Trophoblast cell (in vitro differentiated cells and primary cell): ENCODE data around the gene MTRFR.
A peak's percentile ranks its signal among the peaks of the same experiment; 100 is the strongest.

Source experiments
- DNase-seq, 2 donors: peaks; one replicate each; pipeline ENCODE4 v3.0.0-alpha.2; 2016
- H2AFZ ChIP-seq: 2 replicates; pipeline ENCODE4 v1.6.1; 2013; ENCODE audit warnings: low read length, moderate library complexity, mild to moderate bottlenecking; ENCODE audit not compliant: insufficient read depth, poor library complexity
- H2AK5ac ChIP-seq: 2 replicates; pipeline ENCODE4 v1.6.1; 2013; ENCODE audit warnings: mild to moderate bottlenecking, low read length
- H2BK120ac ChIP-seq: 2 replicates; pipeline ENCODE4 v1.6.1; 2013; ENCODE audit warnings: low read length, mild to moderate bottlenecking, moderate library complexity; ENCODE audit not compliant: insufficient read depth, poor library complexity
- H2BK12ac ChIP-seq: 2 replicates; pipeline ENCODE4 v1.6.1; 2013; ENCODE audit warnings: mild to moderate bottlenecking, low read length, moderate library complexity
- H2BK5ac ChIP-seq: 2 replicates; pipeline ENCODE4 v1.6.1; 2013; ENCODE audit warnings: low read length, low read depth, moderate library complexity, mild to moderate bottlenecking; ENCODE audit not compliant: poor library complexity
- H3K14ac ChIP-seq: 2 replicates; pipeline ENCODE4 v1.6.1; 2013; ENCODE audit warnings: mild to moderate bottlenecking, low read length
- H3K18ac ChIP-seq: 2 replicates; pipeline ENCODE4 v1.6.1; 2013; ENCODE audit warnings: mild to moderate bottlenecking, low read length
- H3K23ac ChIP-seq: 2 replicates; pipeline ENCODE4 v1.6.1; 2013; ENCODE audit warnings: low read length
- H3K27ac ChIP-seq: 2 replicates; pipeline ENCODE4 v1.5.1; 2013; ENCODE audit warnings: low read depth, mild to moderate bottlenecking, inconsistent platforms, low read length, moderate library complexity
- H3K27me3 ChIP-seq: 2 replicates; pipeline ENCODE4 v1.6.1; 2013; ENCODE audit warnings: inconsistent platforms, mild to moderate bottlenecking, low read length, moderate library complexity; ENCODE audit not compliant: insufficient read depth
- H3K36me3 ChIP-seq, 2 experiments: 1 replicate in 1 of 2; 2 replicates in 1 of 2; pipeline ENCODE4 v1.6.1; 2013; ENCODE audit warnings: low read length in 2 of 2, mild to moderate bottlenecking in 2 of 2, moderate library complexity in 1 of 2; ENCODE audit not compliant: insufficient read depth in 2 of 2, control insufficient read depth in 1 of 2
- H3K4ac ChIP-seq: 2 replicates; pipeline ENCODE4 v1.6.1; 2013; ENCODE audit warnings: low read depth, mild to moderate bottlenecking, low read length, moderate library complexity
- H3K4me1 ChIP-seq, 2 experiments: 1 replicate in 1 of 2; 2 replicates in 1 of 2; pipeline ENCODE4 v1.6.1; 2013; ENCODE audit warnings: low read length in 2 of 2, mild to moderate bottlenecking in 2 of 2, moderate library complexity in 1 of 2; ENCODE audit not compliant: insufficient read depth in 2 of 2, control insufficient read depth in 1 of 2
- H3K4me2 ChIP-seq: 2 replicates; pipeline ENCODE4 v1.6.1; 2013; ENCODE audit warnings: inconsistent platforms, mild to moderate bottlenecking, low read length, moderate library complexity
- H3K4me3 ChIP-seq: 2 replicates; pipeline ENCODE4 v1.5.1; 2013; ENCODE audit warnings: mild to moderate bottlenecking, low read depth, low read length, inconsistent platforms
- H3K79me1 ChIP-seq: one replicate; pipeline ENCODE4 v1.6.1; 2013; ENCODE audit warnings: low read length
- H3K79me2 ChIP-seq: 2 replicates; pipeline ENCODE4 v1.6.1; 2013; ENCODE audit warnings: low read length, mild to moderate bottlenecking; ENCODE audit not compliant: control insufficient read depth, insufficient read depth, poor library complexity
- H3K9ac ChIP-seq: 2 replicates; pipeline ENCODE4 v1.6.1; 2013; ENCODE audit warnings: mild to moderate bottlenecking, low read length
- H3K9me3 ChIP-seq: 2 replicates; pipeline ENCODE4 v1.6.1; 2013; ENCODE audit warnings: low read depth, mild to moderate bottlenecking, control low read depth, inconsistent platforms, low read length; ENCODE audit not compliant: insufficient read depth
- H4K12ac ChIP-seq: 2 replicates; pipeline ENCODE4 v1.6.1; 2013; ENCODE audit warnings: low read depth, mild to moderate bottlenecking, low read length, moderate library complexity
- H4K8ac ChIP-seq: 2 replicates; pipeline ENCODE4 v1.6.1; 2013; ENCODE audit warnings: low read depth, mild to moderate bottlenecking, low read length, moderate library complexity
- H4K91ac ChIP-seq: one replicate; pipeline ENCODE4 v1.6.1; 2013; ENCODE audit warnings: low read depth, mild to moderate bottlenecking, low read length, moderate library complexity
- WGBS: extraction: QIAGEN DNeasy Blood & Tissue Kit; methylation state at CpG from one replicate; pipeline ENCODE4 v1.1.7; 2013; ENCODE audit warnings: missing lambda C conversion rate; ENCODE audit not compliant: insufficient read length, insufficient coverage; ENCODE audit errors: extremely low coverage; 5-methylcytosine and 5-hydroxymethylcytosine counted together

The MTRFR gene

DNA sequence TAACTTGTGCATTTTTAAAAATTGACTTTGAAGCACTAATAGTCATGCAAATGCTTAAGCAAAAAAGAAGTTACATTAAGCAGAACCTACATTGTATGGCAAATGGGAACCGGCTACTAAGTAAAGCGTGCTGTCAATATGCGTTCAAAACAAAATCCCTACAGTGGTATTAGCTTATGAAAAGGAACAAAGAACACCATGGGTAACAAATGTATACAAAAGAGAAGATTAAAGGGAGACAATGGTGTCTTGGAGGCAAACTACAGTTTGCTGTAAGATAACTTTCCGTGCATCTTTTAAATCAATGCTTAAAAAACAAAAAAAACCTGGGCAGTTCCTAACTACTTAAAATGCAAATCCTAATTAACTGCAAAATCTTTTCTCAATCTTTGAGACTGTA is 28.0 kb downstream of the MTRFR start:
- no peak for DNase-seq
- Histone ChIP-seq H2AK5ac (no peak overlapping the region), H3K79me2 (no peaks in the 10 kb centered on the region), H4K91ac (no peak overlapping the region), H4K8ac (no peak overlapping the region), H2BK5ac (no peak overlapping the region), H3K36me3 (peaks cover 63 to 75% of the 10 kb centered on the region in 2 experiments), H3K4ac (no peak overlapping the region), H3K79me1 (no peaks in the 10 kb centered on the region), H3K27me3 (no peaks in the 10 kb centered on the region), H3K4me1 (no peaks in the 10 kb centered on the region), H2BK120ac (no peak overlapping the region), H3K27ac (no peak overlapping the region), H2BK12ac (no peak overlapping the region), H3K4me3 (no peak overlapping the region), H3K9me3 (no peaks in the 10 kb centered on the region), H2AFZ (no peak overlapping the region), H3K23ac (no peak overlapping the region), H4K12ac (no peak overlapping the region), H3K9ac (no peak overlapping the region), H3K4me2 (no peak overlapping the region), H3K18ac (no peak overlapping the region), H3K14ac (no peak overlapping the region)
- WGBS, result no CpG with 5 or more reads among the region's 4 CpGs

DNA sequence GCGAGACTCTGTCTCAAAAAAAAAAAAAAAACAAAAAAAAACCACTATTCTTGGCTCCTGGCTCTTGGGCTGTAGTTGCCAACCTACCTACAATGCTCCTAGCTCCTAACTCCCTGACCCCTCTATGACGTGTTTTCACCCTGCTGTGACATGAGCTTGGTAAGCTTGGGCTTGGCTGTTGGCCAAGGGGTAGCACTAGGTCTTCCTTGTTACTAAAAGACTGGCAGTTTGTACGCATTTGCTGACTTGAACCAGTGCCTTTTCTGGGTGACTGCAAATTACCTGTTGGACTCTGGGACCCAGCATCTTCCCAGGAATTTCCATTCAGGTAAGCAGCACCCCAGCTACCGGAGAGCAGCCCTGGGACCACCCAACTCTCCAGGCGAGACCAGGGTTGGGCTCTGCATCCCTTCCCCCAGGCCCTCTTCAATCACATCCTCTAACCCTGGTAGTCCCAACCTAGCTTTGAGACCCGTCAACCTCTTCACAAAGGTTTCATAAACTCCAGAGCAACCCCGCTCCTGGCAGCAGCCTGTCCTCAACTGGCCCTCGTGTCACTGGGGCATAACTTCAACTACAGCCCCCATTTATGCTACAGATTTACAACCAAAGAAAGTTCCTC is 30.1 kb downstream of the MTRFR start:
- no peak overlapping the region for H3K4ac ChIP-seq
- no peak for DNase-seq
- no peaks in the 10 kb centered on the region for H3K9me3 ChIP-seq
- H2BK5ac ChIP-seq, result no peak overlapping the region
- H2AFZ ChIP-seq, result no peak overlapping the region
- H2BK12ac ChIP-seq, result no peak overlapping the region
- H3K4me2 ChIP-seq, result no peak overlapping the region
- H3K9ac ChIP-seq, result no peak overlapping the region
- H3K4me1 ChIP-seq, result no peaks in the 10 kb centered on the region
- peaks cover 76 to 84% of the 10 kb centered on the region in 2 experiments for H3K36me3 ChIP-seq
- H3K23ac ChIP-seq, result no peak overlapping the region
- H2BK120ac ChIP-seq, result no peak overlapping the region
- H3K79me1 ChIP-seq, result no peaks in the 10 kb centered on the region
- H3K4me3 ChIP-seq, result no peak overlapping the region
- H4K91ac ChIP-seq, result no peak overlapping the region
- H3K27me3 ChIP-seq, result no peaks in the 10 kb centered on the region
- no CpG with 5 or more reads among the region's 8 CpGs for WGBS
- no peak overlapping the region for H3K14ac ChIP-seq
- H3K18ac ChIP-seq, result no peak overlapping the region
- H3K79me2 ChIP-seq, result no peaks in the 10 kb centered on the region
- H4K12ac ChIP-seq, result no peak overlapping the region
- no peak overlapping the region for H2AK5ac ChIP-seq
- H3K27ac ChIP-seq, result no peak overlapping the region
- no peak overlapping the region for H4K8ac ChIP-seq

DNA sequence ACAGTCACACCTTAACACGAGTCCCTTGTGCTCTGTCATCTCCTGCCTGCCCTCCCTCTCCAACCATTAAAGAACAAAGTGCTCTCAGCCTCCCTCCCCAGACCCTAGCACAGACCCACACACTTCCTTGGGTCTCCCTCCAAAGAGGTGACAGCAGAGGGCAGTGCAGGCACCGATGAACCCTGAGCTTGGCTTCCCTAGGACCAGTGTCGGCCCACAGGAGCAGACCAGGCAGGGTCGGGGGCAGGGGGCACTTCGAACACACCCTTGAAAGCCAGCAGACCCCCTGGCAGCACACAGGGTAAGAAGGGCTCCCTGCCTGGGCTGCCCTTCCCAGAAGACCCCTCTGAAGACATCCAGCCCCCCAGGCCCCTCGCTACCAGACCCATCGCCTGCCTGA is 31.4 kb downstream of the MTRFR start:
- Histone ChIP-seq H3K4me3 (no peak overlapping the region), H2AK5ac (no peak overlapping the region), H2BK12ac (no peak overlapping the region), H3K4me1 (peaks cover 0 to 6% of the 10 kb centered on the region in 2 experiments), H3K23ac (no peak overlapping the region), H2BK5ac (no peak overlapping the region), H3K4ac (peak overlapping the region; percentile 19), H3K79me2 (peaks cover 7% of the 10 kb centered on the region), H3K9ac (no peak overlapping the region), H3K36me3 (peaks cover 68 to 79% of the 10 kb centered on the region in 2 experiments), H2AFZ (no peak overlapping the region), H4K8ac (no peak overlapping the region), H3K27ac (no peak overlapping the region), H3K14ac (no peak overlapping the region), H3K18ac (no peak overlapping the region), H3K79me1 (peaks cover 6% of the 10 kb centered on the region), H4K91ac (no peak overlapping the region), H2BK120ac (no peak overlapping the region), H3K9me3 (peaks cover 1% of the 10 kb centered on the region), H4K12ac (no peak overlapping the region), H3K27me3 (no peaks in the 10 kb centered on the region), H3K4me2 (no peak overlapping the region)
- no CpG with 5 or more reads among the region's 7 CpGs for WGBS
- peak; percentile 34 to 41 for DNase-seq

DNA sequence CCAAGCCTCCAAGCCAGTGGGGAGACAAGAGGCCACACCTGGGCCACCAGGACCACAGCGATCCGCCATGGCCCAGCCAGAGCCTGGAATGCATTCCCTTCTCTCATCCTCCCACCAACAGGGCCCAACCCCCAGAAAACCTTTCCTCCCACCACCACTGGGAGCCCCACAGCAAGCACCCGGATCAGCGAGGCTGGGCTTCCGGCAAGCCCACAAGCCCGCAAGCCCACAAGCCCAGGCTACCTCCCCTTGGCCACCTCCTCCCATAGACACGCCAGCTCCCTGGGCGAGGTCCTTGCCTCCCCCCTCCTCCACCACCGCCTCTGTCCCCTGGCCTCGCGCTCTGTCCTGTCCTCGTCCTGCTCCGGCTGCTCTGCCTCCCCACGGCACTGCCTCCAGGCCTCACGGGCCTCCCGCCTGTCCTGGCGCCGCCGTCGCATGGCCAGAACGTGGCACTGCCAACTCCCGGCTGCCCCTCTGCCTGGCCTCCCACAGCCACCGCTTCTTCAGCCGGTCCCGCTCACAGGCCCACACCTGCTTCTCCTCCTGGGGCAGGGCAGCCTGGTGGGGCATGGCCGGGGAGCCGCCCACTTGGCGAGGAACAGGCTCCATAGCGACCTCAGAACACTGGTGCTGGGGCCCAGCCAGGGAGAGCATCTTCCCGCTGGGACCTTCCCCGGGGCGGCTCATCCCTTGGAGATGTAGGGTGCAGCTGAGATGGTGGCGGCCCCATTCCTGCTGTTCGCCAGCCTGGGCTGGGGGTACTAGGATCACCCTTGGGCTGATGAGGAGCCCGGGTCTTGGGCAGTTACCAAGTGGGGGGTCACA is 32.8 kb downstream of the MTRFR start:
- H3K18ac ChIP-seq, result peak overlapping the region; percentile 3
- peaks cover 20% of the 10 kb centered on the region for H3K79me2 ChIP-seq
- no peak overlapping the region for H3K27ac ChIP-seq
- H2BK5ac ChIP-seq, result no peak overlapping the region
- no peak overlapping the region for H3K23ac ChIP-seq
- no peak overlapping the region for H2BK12ac ChIP-seq
- no peak overlapping the region for H2AFZ ChIP-seq
- H3K36me3 ChIP-seq, result peaks cover 64 to 71% of the 10 kb centered on the region in 2 experiments
- peaks cover 1% of the 10 kb centered on the region for H3K9me3 ChIP-seq
- H4K91ac ChIP-seq, result no peak overlapping the region
- H2BK120ac ChIP-seq, result no peak overlapping the region
- H3K9ac ChIP-seq, result no peak overlapping the region
- H2AK5ac ChIP-seq, result no peak overlapping the region
- peaks cover 16% of the 10 kb centered on the region for H3K79me1 ChIP-seq
- WGBS, result no CpG with 5 or more reads among the region's 35 CpGs
- no peaks in the 10 kb centered on the region for H3K27me3 ChIP-seq
- H3K14ac ChIP-seq, result no peak overlapping the region
- H4K8ac ChIP-seq, result no peak overlapping the region
- H3K4ac ChIP-seq, result no peak overlapping the region
- H4K12ac ChIP-seq, result no peak overlapping the region
- DNase-seq, result no peak
- no peak overlapping the region for H3K4me3 ChIP-seq
- H3K4me1 ChIP-seq, result peaks cover 0 to 6% of the 10 kb centered on the region in 2 experiments
- H3K4me2 ChIP-seq, result no peak overlapping the region
